WTC11 (cell line): Measurements from ENCODE around the gene ENPP6.

Source experiments
- FOXP1 ChIP-seq: sonication (generic); formaldehyde crosslinking; IDR thresholded peaks from 2 replicates; pipeline ENCODE4 v1.8.0; 2022; ENCODE audit warnings: missing genetic modification reagents, mild to moderate bottlenecking, moderate library complexity, borderline replicate concordance
- MXD4 ChIP-seq: fragments of 250-450 bp; sonication (Bioruptor Pico); IDR thresholded peaks from 2 replicates; pipeline ENCODE4 v1.8.0; 2021; ENCODE audit warnings: mild to moderate bottlenecking, moderate library complexity, borderline replicate concordance
- NFYB ChIP-seq: sonication (generic); formaldehyde crosslinking; conservative IDR thresholded peaks from 2 replicates; pipeline ENCODE4 v1.8.0; 2022; ENCODE audit warnings: low read depth, missing genetic modification reagents
- NR2C2 ChIP-seq: sonication (generic); formaldehyde crosslinking; IDR thresholded peaks from 2 replicates; pipeline ENCODE4 v1.8.0; 2022; ENCODE audit warnings: mild to moderate bottlenecking, missing genetic modification reagents
- RORB ChIP-seq: fragments of 250-450 bp; sonication (Bioruptor Pico); IDR thresholded peaks from 2 replicates; pipeline ENCODE4 v1.9.0; 2021; ENCODE audit warnings: mild to moderate bottlenecking
- TF ChIP-seq, protein P1 (sequence below): fragments of 200-600 bp; IDR thresholded peaks from 2 replicates; pipeline ENCODE4 v1.8.0; 2022; ENCODE audit warnings: antibody characterized with exemption
- TF ChIP-seq, protein P2 (sequence below): sonication (generic); formaldehyde crosslinking; IDR thresholded peaks from 2 replicates; pipeline ENCODE4 v1.8.1; 2022; ENCODE audit warnings: low read depth, mild to moderate bottlenecking, moderate library complexity, missing genetic modification reagents, borderline replicate concordance
- TF ChIP-seq, protein P3 (sequence below): sonication (generic); formaldehyde crosslinking; IDR thresholded peaks from 2 replicates; pipeline ENCODE4 v1.8.1; 2023; ENCODE audit warnings: mild to moderate bottlenecking, missing genetic modification reagents, moderate library complexity
- TF ChIP-seq, protein P4 (sequence below): fragments of 250-450 bp; sonication (Bioruptor Pico); IDR thresholded peaks from 2 replicates; pipeline ENCODE4 v1.9.0; 2021; ENCODE audit warnings: mild to moderate bottlenecking

DNA sequence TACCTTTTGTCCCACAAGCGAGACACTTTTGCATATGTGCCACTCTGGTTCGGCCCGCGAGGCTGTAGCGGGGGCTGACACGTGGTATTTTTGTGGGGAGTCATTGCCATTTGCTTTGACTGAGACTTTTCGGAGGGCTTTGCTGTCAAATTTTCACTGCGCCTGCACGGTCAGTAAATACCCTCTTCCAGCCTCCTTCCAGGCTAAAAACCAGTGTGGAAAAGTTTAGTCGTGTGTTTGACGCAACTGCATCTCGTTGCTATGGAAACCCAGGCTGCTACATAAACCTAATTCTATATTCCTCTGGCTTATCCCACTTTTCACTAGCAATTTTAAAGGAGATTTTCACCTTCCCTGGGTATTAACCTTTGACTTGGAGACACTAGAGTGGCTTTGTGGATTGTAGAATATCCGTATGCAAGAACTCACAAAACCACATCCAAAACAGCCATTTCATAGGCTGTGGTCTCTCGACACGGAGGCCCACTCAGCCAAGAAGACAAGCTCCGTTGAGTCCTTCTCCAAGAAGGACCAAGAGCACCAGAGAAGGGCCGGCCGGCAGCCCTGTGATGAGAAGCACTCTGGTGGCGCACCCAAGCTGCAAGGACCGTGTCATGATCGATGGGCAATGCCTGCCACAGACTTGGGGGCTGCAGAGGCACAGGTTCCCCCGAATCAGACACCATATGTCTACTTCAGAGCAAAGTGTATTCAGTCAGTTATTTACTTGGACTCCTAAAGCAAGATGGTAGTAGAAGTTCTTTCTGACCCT lies 38.4 kb upstream of the ENPP6 start:
- TF ChIP-seq, protein P1, sequence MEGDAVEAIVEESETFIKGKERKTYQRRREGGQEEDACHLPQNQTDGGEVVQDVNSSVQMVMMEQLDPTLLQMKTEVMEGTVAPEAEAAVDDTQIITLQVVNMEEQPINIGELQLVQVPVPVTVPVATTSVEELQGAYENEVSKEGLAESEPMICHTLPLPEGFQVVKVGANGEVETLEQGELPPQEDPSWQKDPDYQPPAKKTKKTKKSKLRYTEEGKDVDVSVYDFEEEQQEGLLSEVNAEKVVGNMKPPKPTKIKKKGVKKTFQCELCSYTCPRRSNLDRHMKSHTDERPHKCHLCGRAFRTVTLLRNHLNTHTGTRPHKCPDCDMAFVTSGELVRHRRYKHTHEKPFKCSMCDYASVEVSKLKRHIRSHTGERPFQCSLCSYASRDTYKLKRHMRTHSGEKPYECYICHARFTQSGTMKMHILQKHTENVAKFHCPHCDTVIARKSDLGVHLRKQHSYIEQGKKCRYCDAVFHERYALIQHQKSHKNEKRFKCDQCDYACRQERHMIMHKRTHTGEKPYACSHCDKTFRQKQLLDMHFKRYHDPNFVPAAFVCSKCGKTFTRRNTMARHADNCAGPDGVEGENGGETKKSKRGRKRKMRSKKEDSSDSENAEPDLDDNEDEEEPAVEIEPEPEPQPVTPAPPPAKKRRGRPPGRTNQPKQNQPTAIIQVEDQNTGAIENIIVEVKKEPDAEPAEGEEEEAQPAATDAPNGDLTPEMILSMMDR = no peak
- TF ChIP-seq, protein P2, sequence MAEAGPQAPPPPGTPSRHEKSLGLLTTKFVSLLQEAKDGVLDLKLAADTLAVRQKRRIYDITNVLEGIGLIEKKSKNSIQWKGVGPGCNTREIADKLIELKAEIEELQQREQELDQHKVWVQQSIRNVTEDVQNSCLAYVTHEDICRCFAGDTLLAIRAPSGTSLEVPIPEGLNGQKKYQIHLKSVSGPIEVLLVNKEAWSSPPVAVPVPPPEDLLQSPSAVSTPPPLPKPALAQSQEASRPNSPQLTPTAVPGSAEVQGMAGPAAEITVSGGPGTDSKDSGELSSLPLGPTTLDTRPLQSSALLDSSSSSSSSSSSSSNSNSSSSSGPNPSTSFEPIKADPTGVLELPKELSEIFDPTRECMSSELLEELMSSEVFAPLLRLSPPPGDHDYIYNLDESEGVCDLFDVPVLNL (CRISPR knock-in tag) = no peak
- TF ChIP-seq FOXP1 (CRISPR knock-in tag) (no peak), MXD4 (CRISPR knock-in tag) (no peak), RORB (CRISPR knock-in tag) (no peak), NR2C2 (no peak), NFYB (CRISPR knock-in tag) (no peak)
- TF ChIP-seq, protein P3, sequence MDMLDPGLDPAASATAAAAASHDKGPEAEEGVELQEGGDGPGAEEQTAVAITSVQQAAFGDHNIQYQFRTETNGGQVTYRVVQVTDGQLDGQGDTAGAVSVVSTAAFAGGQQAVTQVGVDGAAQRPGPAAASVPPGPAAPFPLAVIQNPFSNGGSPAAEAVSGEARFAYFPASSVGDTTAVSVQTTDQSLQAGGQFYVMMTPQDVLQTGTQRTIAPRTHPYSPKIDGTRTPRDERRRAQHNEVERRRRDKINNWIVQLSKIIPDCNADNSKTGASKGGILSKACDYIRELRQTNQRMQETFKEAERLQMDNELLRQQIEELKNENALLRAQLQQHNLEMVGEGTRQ = no peak
- TF ChIP-seq, protein P4, sequence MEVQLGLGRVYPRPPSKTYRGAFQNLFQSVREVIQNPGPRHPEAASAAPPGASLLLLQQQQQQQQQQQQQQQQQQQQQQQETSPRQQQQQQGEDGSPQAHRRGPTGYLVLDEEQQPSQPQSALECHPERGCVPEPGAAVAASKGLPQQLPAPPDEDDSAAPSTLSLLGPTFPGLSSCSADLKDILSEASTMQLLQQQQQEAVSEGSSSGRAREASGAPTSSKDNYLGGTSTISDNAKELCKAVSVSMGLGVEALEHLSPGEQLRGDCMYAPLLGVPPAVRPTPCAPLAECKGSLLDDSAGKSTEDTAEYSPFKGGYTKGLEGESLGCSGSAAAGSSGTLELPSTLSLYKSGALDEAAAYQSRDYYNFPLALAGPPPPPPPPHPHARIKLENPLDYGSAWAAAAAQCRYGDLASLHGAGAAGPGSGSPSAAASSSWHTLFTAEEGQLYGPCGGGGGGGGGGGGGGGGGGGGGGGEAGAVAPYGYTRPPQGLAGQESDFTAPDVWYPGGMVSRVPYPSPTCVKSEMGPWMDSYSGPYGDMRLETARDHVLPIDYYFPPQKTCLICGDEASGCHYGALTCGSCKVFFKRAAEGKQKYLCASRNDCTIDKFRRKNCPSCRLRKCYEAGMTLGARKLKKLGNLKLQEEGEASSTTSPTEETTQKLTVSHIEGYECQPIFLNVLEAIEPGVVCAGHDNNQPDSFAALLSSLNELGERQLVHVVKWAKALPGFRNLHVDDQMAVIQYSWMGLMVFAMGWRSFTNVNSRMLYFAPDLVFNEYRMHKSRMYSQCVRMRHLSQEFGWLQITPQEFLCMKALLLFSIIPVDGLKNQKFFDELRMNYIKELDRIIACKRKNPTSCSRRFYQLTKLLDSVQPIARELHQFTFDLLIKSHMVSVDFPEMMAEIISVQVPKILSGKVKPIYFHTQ (CRISPR knock-in tag) = no peak
